WTC11 (cell line): ENCODE data around the gene PLA2G4E.

Source experiments
- GRHL2 ChIP-seq: fragments of 250-450 bp; sonication (Bioruptor Pico); IDR thresholded peaks from 2 replicates; pipeline ENCODE4 v1.8.0; 2022; ENCODE audit warnings: mild to moderate bottlenecking, moderate library complexity; ENCODE audit not compliant: insufficient replicate concordance, severe bottlenecking
- JUN ChIP-seq: sonication (generic); formaldehyde crosslinking; IDR thresholded peaks from 2 replicates; pipeline ENCODE4 v1.8.0; 2023; ENCODE audit warnings: mild to moderate bottlenecking, missing genetic modification reagents
- NR1H2 ChIP-seq: sonication (generic); formaldehyde crosslinking; IDR thresholded peaks from 2 replicates; pipeline ENCODE4 v1.9.0; 2021; ENCODE audit warnings: mild to moderate bottlenecking, moderate library complexity, missing genetic modification reagents
- ZMAT4 ChIP-seq: fragments of 250-450 bp; sonication (Bioruptor Pico); IDR thresholded peaks from 2 replicates; pipeline ENCODE4 v1.9.0; 2021; ENCODE audit warnings: mild to moderate bottlenecking
- ZNF121 ChIP-seq: sonication (generic); formaldehyde crosslinking; IDR thresholded peaks from 2 replicates; pipeline ENCODE4 v1.8.0; 2023; ENCODE audit warnings: missing genetic modification reagents
- ZNF232 ChIP-seq: sonication (generic); formaldehyde crosslinking; IDR thresholded peaks from 2 replicates; pipeline ENCODE4 v1.8.0; 2022; ENCODE audit warnings: mild to moderate bottlenecking, missing genetic modification reagents
- TF ChIP-seq, protein P1 (sequence below): sonication (generic); formaldehyde crosslinking; IDR thresholded peaks from 2 replicates; pipeline ENCODE4 v1.8.1; 2023; ENCODE audit warnings: mild to moderate bottlenecking, missing genetic modification reagents, moderate library complexity

GRCh38 chr15:42066764-42067415 lies 46.0 kb upstream of the PLA2G4E start:
- TF ChIP-seq NR1H2 (CRISPR knock-in tag), result no peak
- no peak for TF ChIP-seq JUN
- TF ChIP-seq ZNF232 (CRISPR knock-in tag), result no peak
- no peak for TF ChIP-seq ZNF121 (CRISPR knock-in tag)
- no peak for TF ChIP-seq GRHL2 (CRISPR knock-in tag)
- TF ChIP-seq ZMAT4 (CRISPR knock-in tag), result no peak
- TF ChIP-seq, protein P1, sequence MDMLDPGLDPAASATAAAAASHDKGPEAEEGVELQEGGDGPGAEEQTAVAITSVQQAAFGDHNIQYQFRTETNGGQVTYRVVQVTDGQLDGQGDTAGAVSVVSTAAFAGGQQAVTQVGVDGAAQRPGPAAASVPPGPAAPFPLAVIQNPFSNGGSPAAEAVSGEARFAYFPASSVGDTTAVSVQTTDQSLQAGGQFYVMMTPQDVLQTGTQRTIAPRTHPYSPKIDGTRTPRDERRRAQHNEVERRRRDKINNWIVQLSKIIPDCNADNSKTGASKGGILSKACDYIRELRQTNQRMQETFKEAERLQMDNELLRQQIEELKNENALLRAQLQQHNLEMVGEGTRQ (CRISPR knock-in tag), result no peak
